ENCODE data around the gene ZBTB8A.
A peak's percentile ranks its signal among the peaks of the same experiment; 100 is the strongest.
"Not testable (repeated sequence)": the region's sequence is repeated elsewhere in the genome, so short reads cannot be mapped to it uniquely, and the experiment has no call there.

Gene ZBTB8A

GRCh38 chr1:32619701-32620485, 80.7 kb downstream of the ZBTB8A start:
- no peak for DNase-seq (ENCODE audit: low read depth, low spot score)

DNA sequence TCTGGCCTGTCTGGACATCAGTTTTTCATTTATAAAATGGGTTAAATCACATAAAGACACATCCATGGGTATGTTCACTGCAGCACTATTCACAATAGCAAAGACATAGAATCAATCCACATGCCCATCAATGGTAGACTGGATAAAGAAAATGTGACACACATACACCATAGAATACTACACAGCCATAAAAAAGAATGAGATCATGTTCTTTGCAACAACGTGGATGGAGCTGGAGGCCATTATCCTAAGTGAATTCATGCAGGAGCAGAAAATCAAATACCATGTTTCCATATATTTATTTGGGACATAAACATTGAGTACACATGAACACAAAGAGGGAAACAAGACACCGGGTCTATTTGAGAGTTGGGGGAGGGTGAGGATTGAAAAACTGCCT, 83.0 kb downstream of the ZBTB8A start:
- DNase-seq (ENCODE audit: low read depth, low spot score): no peak

GRCh38 chr1:32622806-32623681, 83.8 kb downstream of the ZBTB8A start:
- DNase-seq (ENCODE audit: low read depth, low spot score): no peak

- no peak for DNase-seq (ENCODE audit: low read depth, low spot score)
Measured at GRCh38 chr1:32623775-32624174, 84.5 kb downstream of the ZBTB8A start.

GRCh38 chr1:32626176-32626575, 86.9 kb downstream of the ZBTB8A start:
- DNase-seq (ENCODE audit: low read depth, low spot score): no peak

- DNase-seq (ENCODE audit: low read depth, low spot score): no peak
Measured at GRCh38 chr1:32627596-32628162, 88.5 kb downstream of the ZBTB8A start.

DNA sequence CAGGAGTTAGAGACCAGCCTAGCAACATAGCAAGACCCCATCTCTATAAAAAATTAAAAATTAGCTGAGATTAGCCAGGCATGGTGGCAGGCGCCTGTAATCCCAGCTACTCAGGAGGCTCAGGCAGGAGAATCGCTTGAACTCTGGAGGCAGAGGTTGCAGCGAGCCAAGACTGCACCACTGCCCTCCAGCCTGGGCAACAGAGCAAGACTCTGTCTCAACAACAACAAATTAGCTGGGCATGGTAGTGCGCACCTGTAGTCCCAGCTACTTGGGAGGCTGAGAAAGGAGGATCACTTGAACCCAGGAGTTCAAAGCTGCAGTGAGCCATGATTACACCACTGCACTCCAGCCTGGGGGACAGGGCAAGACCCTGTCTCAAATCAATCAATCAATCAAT, 90.9 kb downstream of the ZBTB8A start:
- not testable (repeated sequence) for DNase-seq (ENCODE audit: low read depth, low spot score)

GRCh38 chr1:32632829-32633228, 93.6 kb downstream of the ZBTB8A start:
- DNase-seq (ENCODE audit: low read depth, low spot score): no peak

DNA sequence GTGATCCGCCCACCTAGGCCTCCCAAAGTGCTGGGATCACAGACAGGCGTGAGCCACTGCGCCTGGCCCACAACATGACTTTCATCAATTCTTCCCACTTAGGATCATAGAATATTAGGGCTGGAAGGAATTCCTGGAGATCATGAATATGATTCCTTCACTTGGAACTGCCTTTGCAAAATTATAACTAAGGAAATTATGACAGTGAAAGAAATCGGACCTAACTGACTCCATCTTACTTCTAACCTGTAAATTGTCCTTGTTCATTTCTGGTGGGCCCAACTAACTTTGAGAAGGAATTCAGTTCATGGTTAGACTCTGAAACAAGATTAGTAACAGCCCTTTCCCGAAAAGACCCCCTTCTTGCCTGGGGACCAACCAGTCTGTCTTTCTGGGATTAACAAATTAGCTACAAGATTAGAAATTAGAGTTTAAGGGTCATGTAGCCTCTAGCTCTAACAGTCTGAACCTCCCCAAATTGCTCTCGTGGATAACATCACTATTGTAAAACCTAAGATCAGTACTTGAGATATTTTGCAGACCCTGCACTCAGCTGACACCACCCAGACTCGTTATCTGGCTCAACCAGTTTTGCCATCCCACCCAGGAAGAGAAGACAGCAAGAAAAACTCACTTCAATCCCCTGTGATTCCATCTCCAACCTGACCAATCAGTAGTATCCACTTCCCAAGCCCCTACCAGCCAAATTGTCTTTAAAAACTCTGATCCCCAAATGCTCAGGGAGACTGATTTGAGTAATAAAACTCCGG, 96.5 kb downstream of the ZBTB8A start:
- DNase-seq (ENCODE audit: low read depth, low spot score): no peak

DNA sequence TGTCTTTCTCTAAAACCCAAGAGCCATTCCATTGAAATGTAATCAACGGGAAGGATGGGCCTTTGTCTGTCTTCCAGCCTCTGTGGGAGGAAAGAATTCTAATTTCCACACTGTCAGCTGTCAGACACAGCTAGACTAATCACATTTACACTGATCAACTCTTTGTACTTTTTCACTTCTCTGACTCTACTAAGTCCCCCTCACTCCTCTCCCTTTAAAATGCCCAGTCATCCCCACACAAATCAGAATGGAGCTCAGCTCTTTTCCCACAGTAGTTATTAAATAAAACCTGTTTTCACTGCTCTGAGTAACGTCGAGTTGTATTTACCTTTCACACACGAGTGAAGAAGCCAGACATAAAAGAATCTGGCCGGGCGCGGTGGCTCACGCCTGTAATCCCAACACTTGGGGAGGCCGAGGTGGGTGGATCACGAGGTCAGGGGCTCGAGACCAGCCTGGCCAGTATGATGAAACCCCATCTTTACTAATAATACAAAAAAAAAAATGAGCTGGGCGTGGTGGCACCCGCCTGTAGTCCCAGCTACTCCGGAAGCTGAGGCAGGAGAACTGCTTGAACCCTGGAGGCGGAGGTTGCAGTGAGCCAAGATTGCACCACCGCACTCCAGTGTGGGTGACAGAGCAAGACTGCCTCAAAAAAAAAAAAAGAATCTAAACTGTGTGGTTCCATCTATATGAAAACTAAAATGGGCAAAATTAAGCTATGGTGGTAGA, 97.9 kb downstream of the ZBTB8A start:
- no peak for DNase-seq (ENCODE audit: low read depth, low spot score)

GRCh38 chr1:32639489-32640075, 100.4 kb downstream of the ZBTB8A start:
- no peak for DNase-seq (ENCODE audit: low read depth, low spot score)

- DNase-seq (ENCODE audit: low read depth, low spot score): not testable (repeated sequence)
Measured at GRCh38 chr1:32642292-32642827, 103.1 kb downstream of the ZBTB8A start.

DNA sequence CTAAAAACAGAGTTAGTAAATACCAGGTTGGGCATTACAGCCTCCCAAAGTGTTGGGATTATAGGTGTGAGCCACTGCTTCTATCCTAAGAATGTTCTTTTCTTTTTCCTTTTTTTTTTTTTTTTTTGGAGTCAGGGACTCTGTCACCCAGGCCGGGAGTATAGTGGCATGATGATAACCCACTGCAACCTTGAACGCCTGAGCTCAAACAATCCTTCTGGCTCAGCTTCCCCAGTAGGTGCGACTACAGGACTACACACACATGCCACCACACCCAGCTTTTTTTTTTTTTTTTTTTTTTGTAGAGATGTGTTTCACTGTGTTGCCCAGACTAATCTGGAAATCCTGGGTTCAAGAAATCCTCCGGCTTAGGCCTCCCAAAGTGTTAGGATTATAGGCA, 105.2 kb downstream of the ZBTB8A start:
- no peak for DNase-seq (ENCODE audit: low read depth, low spot score)

DNA sequence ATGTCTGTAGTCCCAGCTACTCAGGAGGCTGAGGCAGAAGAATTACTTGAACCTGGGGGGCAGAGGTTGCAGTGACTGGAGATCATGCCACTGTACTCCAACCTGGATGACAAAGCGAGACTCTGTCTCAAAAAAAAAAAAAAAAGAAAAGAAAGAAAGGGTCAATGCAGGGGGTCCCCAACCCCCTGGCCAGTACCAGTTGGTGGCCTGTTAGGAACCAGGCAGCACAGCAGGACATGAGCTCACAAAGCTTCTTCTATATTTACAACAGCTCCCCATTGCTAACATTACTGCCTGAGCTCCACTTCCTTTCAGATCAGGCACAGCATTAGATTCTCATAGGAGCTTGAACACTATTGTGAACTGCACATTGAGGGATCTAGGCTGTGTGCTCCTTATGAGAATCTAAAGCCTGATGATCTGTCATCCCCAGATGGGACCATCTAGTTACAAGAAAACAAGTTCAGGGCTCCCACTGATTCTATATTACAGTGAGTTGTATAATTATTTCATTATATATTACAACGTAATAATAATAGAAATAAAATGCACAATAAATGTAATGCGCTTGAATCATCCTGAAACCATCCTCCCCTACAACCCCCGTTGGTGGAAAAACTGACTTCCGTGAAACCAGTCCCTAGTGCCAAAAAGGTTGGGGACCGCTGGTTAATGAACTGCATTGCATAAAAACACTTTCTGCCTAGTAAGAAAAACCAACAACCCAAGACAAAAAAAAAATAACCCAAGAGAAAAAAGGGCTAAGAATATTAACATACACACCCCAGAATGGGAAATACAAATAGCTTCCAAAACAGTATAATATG, 108.3 kb downstream of the ZBTB8A start:
- no peak for DNase-seq (ENCODE audit: low read depth, low spot score)

DNA sequence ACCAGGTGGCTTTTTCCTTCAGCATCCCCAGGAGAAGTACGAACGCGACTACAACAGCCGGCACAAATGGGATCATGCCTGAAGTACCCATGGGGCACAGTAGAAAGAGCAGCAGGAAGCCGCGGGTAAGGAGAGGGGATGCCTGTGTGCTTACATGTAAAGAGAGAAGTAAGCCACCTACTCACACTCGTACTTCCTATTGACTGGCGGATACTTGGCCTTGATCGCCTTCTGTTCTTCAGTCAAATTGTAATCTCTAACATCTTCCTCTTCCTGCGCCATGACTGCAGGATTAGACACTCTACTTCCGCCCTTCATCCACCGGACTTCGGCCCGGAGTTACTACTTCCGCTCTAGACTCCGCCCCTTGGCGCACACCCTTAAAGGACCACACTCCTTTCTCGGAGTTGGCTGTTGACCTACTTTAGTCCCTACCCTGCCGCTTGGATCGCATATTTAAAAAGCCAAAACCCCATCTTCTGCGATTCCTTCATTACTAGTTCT, 111.1 kb downstream of the ZBTB8A start, which contains the start of gene ZBTB8OS:
Gene ZBTB8OS (minus strand): TSS at position 303 of the 504 bp plus-strand sequence. CDS start 21 bp downstream, at position 282.
- DNase-seq (ENCODE audit: low read depth, low spot score): peak; percentile 78

DNA sequence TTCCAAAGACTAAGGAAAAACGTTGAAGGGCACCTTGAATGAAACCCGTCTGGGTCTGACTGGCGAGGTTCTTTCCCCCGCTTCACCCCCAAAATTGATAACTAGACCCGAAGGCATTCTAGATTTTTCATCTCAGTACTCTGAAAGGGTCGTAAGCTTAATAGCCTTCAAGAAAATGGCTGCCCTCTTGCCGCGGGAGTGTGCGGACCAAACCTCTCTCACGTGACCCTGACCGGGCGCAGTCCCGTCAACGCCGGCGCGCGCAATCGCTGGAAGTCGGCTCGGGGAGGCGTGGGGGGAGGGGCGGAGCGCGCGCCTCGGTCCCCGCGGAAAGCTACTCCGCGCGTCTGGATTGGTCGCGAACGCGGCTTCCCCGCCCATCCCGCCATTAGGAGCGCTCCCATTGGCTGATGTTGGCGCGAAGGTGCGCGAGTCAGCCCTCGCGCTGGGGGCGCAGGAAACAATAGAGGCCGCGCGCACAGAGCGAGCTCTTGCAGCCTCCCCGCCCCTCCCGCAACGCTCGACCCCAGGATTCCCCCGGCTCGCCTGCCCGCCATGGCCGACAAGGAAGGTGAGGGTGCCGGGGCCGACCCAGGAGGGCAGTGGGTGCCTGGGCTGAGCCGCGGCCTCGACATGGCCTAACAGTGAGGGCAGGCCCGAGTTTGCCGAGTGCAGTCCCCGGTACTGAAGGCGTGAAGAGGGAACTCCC, 111.7 kb downstream of the ZBTB8A start, which contains the start of gene RBBP4:
Gene RBBP4 (plus strand): TSS at position 457 of the 709 bp plus-strand sequence. CDS start 99 bp downstream, at position 556.
- DNase-seq (ENCODE audit: low read depth, low spot score): peak; percentile 98

- no peak for DNase-seq (ENCODE audit: low read depth, low spot score)
Measured at GRCh38 chr1:32651461-32652073, 112.3 kb downstream of the ZBTB8A start.

All from activated CD4-positive, CD25-positive, alpha-beta regulatory T cell treated with anti-CD3 and anti-CD28 coated beads, Interleukin-2, amount 50 U/mL, for 16 hours (primary cell).